AG09319 (cell line): ENCODE data around the gene ANKRD55.
A peak's percentile ranks its signal among the peaks of the same experiment; 100 is the strongest.
"Not testable (repeated sequence)": the region's sequence is repeated elsewhere in the genome, so short reads cannot be mapped to it uniquely, and the experiment has no call there.

Source experiments
- DNase-seq: peaks from one replicate; pipeline ENCODE4 v3.0.0-alpha.2; 2010; ENCODE audit warnings: low read depth; ENCODE audit errors: extremely low read depth
- TF ChIP-seq, protein P1 (sequence below): IDR thresholded peaks from 2 replicates; pipeline ENCODE4 v1.5.1; 2011; ENCODE audit warnings: low read depth, mild to moderate bottlenecking, inconsistent platforms, low read length, moderate library complexity

The ANKRD55 gene

DNA sequence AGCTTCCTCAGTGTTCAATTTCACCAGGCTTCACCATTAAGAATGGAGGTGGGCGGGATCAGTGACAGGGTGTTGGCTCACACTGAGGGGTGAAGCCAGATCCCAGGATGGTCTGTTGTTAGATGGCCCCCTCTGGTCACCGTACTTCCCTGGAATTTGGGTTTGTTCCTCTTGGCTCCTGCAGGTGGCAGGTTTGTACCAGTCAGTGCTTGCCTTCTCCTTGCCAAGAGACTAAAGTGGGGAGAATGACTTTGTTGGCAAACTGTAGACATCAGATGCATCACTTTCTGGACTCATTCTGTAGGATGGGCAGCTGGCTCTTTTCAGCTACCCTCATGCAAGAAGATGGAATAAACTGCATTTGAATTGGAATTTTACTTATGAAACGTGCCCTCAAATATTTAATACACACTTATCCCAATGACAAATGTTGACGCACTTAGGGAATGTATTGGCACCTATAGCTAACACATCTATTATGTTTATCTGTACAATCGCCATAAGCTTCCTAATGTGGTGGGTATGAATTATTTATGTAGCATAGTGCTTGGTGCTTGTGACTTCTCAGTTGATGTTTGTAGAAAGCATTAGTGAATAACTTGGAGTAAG, 31.4 kb upstream of the ANKRD55 start:
- TF ChIP-seq, protein P1, sequence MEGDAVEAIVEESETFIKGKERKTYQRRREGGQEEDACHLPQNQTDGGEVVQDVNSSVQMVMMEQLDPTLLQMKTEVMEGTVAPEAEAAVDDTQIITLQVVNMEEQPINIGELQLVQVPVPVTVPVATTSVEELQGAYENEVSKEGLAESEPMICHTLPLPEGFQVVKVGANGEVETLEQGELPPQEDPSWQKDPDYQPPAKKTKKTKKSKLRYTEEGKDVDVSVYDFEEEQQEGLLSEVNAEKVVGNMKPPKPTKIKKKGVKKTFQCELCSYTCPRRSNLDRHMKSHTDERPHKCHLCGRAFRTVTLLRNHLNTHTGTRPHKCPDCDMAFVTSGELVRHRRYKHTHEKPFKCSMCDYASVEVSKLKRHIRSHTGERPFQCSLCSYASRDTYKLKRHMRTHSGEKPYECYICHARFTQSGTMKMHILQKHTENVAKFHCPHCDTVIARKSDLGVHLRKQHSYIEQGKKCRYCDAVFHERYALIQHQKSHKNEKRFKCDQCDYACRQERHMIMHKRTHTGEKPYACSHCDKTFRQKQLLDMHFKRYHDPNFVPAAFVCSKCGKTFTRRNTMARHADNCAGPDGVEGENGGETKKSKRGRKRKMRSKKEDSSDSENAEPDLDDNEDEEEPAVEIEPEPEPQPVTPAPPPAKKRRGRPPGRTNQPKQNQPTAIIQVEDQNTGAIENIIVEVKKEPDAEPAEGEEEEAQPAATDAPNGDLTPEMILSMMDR, result peak; percentile 32
- no peak for DNase-seq

DNA sequence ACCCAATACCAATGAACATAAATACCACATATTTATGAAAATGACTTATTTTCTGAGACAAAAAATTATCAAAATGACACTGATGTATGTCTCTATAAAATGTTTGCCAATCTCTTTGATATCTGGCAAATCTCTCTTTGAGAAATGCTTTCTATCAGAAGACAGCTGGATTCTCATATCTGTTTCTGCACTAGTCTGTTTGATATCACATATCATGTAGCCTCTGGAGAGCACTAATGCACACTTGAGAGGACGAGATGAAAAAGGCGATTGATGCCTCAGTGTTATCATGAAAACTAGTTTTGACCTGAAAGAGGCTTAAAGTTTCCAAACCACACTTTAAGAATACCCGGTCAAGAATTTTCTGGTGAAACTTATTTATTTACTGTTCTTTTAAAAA, 29.1 kb upstream of the ANKRD55 start:
- no peak for DNase-seq
- TF ChIP-seq, protein P1, result no peak

DNA sequence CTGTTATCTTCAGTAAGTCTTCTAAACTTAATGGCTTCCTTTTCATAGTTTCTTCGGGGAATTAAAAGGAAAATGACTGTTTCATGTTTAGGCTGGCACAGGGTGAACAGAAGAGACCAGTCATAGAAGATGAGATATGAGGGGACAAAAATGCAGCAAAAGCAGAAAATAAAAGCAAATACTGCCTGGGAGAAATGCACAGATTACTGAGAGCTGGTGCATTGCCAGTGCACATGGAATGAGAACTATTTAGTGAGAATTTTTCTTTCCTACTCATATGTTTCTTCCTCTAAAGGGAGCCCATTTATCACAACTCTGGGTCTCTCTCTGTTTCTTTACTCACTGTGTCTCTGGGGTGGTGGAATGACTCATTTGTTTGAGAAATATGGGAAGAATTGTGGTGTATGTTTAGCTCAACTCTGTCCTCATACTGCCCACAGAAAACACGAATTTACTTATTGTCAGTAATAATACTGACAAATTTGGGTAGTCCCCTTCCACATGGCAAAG, 25.9 kb upstream of the ANKRD55 start:
- TF ChIP-seq, protein P1, result no peak

DNA sequence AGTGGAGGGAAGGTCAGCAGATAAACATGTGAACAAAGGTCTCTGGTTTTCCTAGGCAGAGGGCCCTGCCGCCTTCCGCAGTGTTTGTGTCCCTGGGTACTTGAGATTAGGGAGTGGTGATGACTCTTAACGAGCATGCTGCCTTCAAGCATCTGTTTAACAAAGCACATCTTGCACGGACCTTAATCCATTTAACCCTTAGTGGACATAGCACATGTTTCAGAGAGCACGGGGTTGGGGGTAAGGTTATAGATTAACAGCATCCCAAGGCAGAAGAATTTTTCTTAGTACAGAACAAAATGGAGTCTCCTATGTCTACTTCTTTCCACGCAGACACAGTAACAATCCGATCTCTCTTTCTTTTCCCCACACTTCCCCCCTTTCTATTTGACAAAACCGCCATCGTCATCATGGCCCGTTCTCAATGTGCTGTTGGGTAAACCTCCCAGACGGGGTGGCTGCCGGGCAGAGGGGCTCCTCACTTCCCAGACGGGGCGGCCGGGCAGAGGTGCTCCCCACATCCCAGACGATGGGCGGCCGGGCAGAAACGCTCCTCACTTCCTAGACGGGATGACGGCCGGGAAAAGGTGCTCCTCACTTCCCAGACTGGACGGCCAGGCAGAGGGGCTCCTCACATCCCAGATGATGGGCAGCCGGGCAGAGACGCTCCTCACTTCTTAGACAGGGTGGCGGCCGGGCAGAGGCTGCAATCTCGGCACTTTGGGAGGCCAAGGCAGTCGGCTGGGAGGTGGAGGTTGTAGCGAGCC, 24.8 kb upstream of the ANKRD55 start:
- not testable (repeated sequence) for DNase-seq

More for the DNA sequence above, 25.9 kb upstream of the ANKRD55 start:
- peak; percentile 60 for DNase-seq

DNA sequence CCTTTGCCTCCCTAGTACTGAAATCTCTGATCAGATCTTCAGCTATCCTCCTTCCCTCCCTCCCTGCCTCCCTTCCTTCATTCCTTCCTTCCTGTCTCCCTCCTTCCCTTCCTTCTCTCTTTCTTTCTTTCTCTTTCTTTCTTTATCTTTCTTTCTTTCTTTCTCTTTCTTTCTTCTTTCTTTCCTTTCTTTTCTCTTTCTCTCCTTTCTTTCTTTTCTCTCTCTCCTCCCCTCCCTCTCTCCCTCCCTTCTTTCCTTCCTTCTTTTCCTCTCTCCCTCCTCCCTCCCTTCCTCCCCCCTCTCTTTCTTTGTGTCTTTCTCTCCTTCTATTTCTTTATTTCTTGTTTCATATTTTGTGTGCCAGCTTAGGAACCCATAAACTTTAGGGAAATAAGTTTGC, 23.9 kb upstream of the ANKRD55 start:
- TF ChIP-seq, protein P1, result no peak
- DNase-seq, result no peak

DNA sequence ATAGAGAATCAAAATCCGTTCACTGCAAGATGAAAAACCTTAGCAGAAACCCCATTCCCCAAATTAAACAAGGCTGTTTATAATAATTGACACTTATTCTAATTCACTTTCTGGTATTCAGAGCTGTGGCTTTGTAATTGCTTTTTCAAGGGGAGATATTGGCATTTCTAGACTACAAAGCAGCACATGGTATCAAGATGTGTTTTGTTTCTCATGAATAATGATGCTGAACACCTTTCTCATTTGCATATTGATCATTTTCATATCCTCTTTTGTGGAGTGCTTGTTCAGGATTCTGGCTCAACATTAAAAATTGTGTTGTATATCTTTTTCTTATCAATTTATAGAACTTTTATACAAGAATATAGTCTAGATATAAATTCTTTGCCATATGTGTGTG, 22.4 kb upstream of the ANKRD55 start:
- TF ChIP-seq, protein P1, result no peak
- DNase-seq, result no peak

DNA sequence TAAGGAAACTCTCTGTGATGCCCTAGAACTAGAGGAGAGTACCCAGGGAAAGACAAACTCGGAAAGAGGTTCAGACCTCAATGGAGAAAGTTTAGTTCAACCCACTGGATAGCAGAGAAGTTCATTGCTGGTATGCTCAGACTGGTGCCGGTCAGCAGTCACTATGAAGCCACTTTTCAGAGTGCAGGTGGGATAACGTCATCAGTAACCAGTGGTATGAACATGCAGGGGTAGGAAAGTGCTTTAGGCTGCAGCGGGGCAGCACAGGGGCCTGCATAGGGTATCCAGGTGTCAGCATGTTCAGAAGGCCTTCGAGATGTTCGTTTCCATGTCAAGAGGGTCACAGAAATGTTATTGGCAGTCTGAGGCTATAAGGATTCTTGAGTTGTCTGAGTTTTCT, 20.8 kb upstream of the ANKRD55 start:
- no peak for DNase-seq
- TF ChIP-seq, protein P1, result no peak

DNA sequence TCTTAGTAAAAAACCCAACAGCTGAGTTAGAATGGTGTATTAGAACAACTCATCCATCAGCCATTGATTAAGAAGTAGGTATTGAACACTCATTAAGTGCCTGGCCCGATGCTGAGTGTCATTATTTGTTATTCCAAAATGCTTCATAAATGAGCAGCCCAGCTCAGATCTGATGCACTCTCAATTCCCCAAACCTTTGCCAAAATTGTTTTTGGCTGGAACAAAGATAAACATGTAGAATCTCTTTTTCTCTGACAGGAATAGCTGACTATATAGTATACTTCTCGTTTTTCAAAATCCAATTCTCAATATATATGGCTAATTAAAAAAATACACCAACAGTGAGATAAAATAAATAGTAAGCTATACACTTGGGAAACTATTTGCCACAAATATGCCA, 20.0 kb upstream of the ANKRD55 start:
- no peak for DNase-seq

More for the DNA sequence above, 20.0 kb upstream of the ANKRD55 start:
- TF ChIP-seq, protein P1, result no peak
